Kidney (tissue), 14 donors: Measurements from ENCODE around the gene ECE2. TPM values are rescaled to one million over a fixed set of nuclear protein-coding genes. Genes with fewer than 3 reads are reported as not detected.

Experiments used
- DNase-seq, 5 donors: peaks; one replicate each; pipeline ENCODE4 v3.0.0-alpha.2; 2013 to 2020
- FAIRE-seq: peaks from 2 replicates; lab custom pipeline; 2012; peaks lifted over from hg19 to GRCh38; lab: Jason Lieb, UNC
- H3K27ac ChIP-seq, 2 donors: one replicate each; pipeline ENCODE4 v1.7.0; 2013; ENCODE audit warnings: low read depth in 2 of 2, low read length in 2 of 2, inconsistent platforms in 1 of 2
- H3K27me3 ChIP-seq: one replicate; pipeline ENCODE4 v1.7.1; 2013; ENCODE audit warnings: low read length, inconsistent platforms; ENCODE audit not compliant: control insufficient read depth, insufficient read depth
- H3K36me3 ChIP-seq, 3 donors: one replicate each; pipeline versions ENCODE4 v1.7.0 to v1.7.1; 2013; ENCODE audit warnings: low read length in 3 of 3, control low read depth in 1 of 3, inconsistent platforms in 1 of 3; ENCODE audit not compliant: insufficient read depth in 3 of 3, control insufficient read depth in 2 of 3
- H3K4me1 ChIP-seq, 3 donors: one replicate each; pipeline versions ENCODE4 v1.7.0 to v1.7.1; 2013; ENCODE audit warnings: low read length in 3 of 3, inconsistent platforms in 1 of 3, low read depth in 1 of 3; ENCODE audit not compliant: control insufficient read depth in 2 of 3, insufficient read depth in 2 of 3
- H3K4me3 ChIP-seq, 3 donors: one replicate each; pipeline versions ENCODE4 v1.7.0 to v1.8.1; 2013; ENCODE audit warnings: low read length in 3 of 3, control low read depth in 1 of 3, inconsistent platforms in 1 of 3
- H3K9ac ChIP-seq, 3 donors: one replicate each; pipeline versions ENCODE4 v1.7.0 to v1.7.1; 2013; ENCODE audit warnings: low read length in 3 of 3, control low read depth in 1 of 3, inconsistent platforms in 1 of 3
- H3K9me3 ChIP-seq, 3 donors: one replicate each; pipeline versions ENCODE4 v1.7.0 to v1.7.1; 2013; ENCODE audit warnings: low read length in 3 of 3, control low read depth in 1 of 3, inconsistent platforms in 1 of 3; ENCODE audit not compliant: control insufficient read depth in 2 of 3, insufficient read depth in 1 of 3
- CTCF ChIP-seq: IDR thresholded peaks from 3 replicates; pipeline ENCODE4 v1.5.1; 2012; ENCODE audit warnings: mild to moderate bottlenecking, moderate library complexity, borderline replicate concordance; ENCODE audit not compliant: insufficient read depth; ENCODE audit errors: extremely low read depth
- intact Hi-C: fragments of 100-400 bp; cut with DNase I; formaldehyde crosslinking; loops from one replicate; pipeline ENCODE4 v1.11.1; 2022
- polyA plus RNA-seq: library from polyadenylated mRNA; stranded (reverse); fragments of 350-450 nt; fragmentation: Illumina TruSeq; extraction: RNeasy Lipid Tissue Mini Kit (QIAGEN cat#74804); gene quantifications from one replicate; pipeline ENCODE4 v1.2.3, GENCODE V29; 2014; ENCODE audit warnings: low read depth, low replicate concordance; ENCODE audit not compliant: insufficient read depth
- total RNA-seq: library from RNA; stranded (reverse); fragmentation: NEBNext Ultra II Directional; extraction: Animal tissue kit (Norgen Biotek cat#: 25700); gene quantifications from one replicate; pipeline ENCODE4 v1.2.1, GENCODE V29; 2021
- donor health status: control.
- donor health status: control.
- donor health status: control.
- donor health status: control.
- donor health status: control.
- donor health status: DM: yes; HTN: yes; CAD: no.
- donor health status: Normal renal cell carcinoma (clear cell type).

ECE2 gene
- total and polyA plus RNA-seq, 2 donors from 2014 or later: not detected

- no peak for TF ChIP-seq CTCF
- peaks cover 18 to 67% (median 48%) of the 10 kb centered on the region in 3 donors for H3K36me3 ChIP-seq
- no peaks in the 10 kb centered on the region for H3K9me3 ChIP-seq
- no peak overlapping the region for H3K27ac ChIP-seq
- FAIRE-seq (no peak), DNase-seq (no peak)
- no peak overlapping the region for H3K4me3 ChIP-seq
- H3K4me1 ChIP-seq: peaks cover 0 to 16% (median 11%) of the 10 kb centered on the region in 3 donors
- H3K27me3 ChIP-seq: no peaks in the 10 kb centered on the region
- H3K9ac ChIP-seq: no peak overlapping the region
- intact Hi-C loops: no loop called here
Observed at GRCh38 chr3:184332370-184333090, 56.7 kb downstream of the ECE2 start.

GRCh38 chr3:184333190-184333589 lies 57.4 kb downstream of the ECE2 start:
- Histone ChIP-seq H3K4me3 (no peak overlapping the region), H3K27me3 (no peaks in the 10 kb centered on the region), H3K9ac (no peak overlapping the region), H3K27ac (no peak overlapping the region), H3K36me3 (peaks cover 18 to 60% (median 43%) of the 10 kb centered on the region in 3 donors), H3K9me3 (no peaks in the 10 kb centered on the region), H3K4me1 (peaks cover 0 to 22% (median 11%) of the 10 kb centered on the region in 3 donors)
- no peak for DNase-seq
- intact Hi-C loops: no loop called here
- FAIRE-seq: no peak
- no peak for TF ChIP-seq CTCF

GRCh38 chr3:184333700-184334099 lies 57.9 kb downstream of the ECE2 start:
- H3K9me3 ChIP-seq: no peaks in the 10 kb centered on the region
- no peak overlapping the region for H3K9ac ChIP-seq
- intact Hi-C loops: no loop called here
- no peak overlapping the region for H3K4me3 ChIP-seq
- H3K27me3 ChIP-seq: no peaks in the 10 kb centered on the region
- peaks cover 18 to 55% (median 39%) of the 10 kb centered on the region in 3 donors for H3K36me3 ChIP-seq
- TF ChIP-seq CTCF: no peak
- peaks cover 0 to 24% (median 11%) of the 10 kb centered on the region in 3 donors for H3K4me1 ChIP-seq
- no peak overlapping the region for H3K27ac ChIP-seq
- FAIRE-seq (no peak), DNase-seq (no peak)
